A549 (cell line): Measurements from ENCODE around the gene HELLS. TPM values are rescaled to one million over a fixed set of nuclear protein-coding genes. Genes with fewer than 3 reads are reported as not detected.

Source experiments
- ATAC-seq, 2 experiments: fragments of 200-7000 bp in 1 of 2; fragments of >200 bp in 1 of 2; cut with Nextera tagmentation in 1 of 2; cut with Tn5 transposase in 1 of 2; 3 replicates each; pipeline versions ENCODE4 v1.8.0 to v1.9.1; 2018 to 2020; ENCODE audit warnings: mild to moderate bottlenecking in 1 of 2, moderate library complexity in 1 of 2
- CTCF ChIA-PET: fragments of 300-600 bp; sonication (Branson Sonifier 250); formaldehyde crosslinking; extraction: SDS; loops from one replicate; lab custom pipeline; 2021; ENCODE audit warnings: antibody characterized with exemption, inconsistent platforms; lab: Yijun Ruan, JAX
- POLR2A ChIA-PET: fragments of 350-600 bp; formaldehyde crosslinking; extraction: SDS; loops from one replicate; lab custom pipeline; 2021; ENCODE audit warnings: antibody characterized with exemption, inconsistent platforms; lab: Yijun Ruan, JAX
- DNase-seq, 2 experiments: peaks; one replicate each; pipeline versions ENCODE4 v3.0.0 to v3.0.0-alpha.2; 2011 to 2016; ENCODE audit warnings: low read depth in 1 of 2, low spot score in 1 of 2
- FAIRE-seq: peaks from 2 replicates; lab custom pipeline; 2011; peaks lifted over from hg19 to GRCh38; lab: Jason Lieb, UNC
- H3K27ac ChIP-seq, 2 experiments: fragments of >200 bp; sonication (Bioruptor Twin); formaldehyde crosslinking; 3 replicates each; pipeline ENCODE4 v1.5.1; 2016 to 2017
- H3K4me1 ChIP-seq: fragments of >200 bp; sonication (Bioruptor Twin); formaldehyde crosslinking; 3 replicates; pipeline ENCODE4 v1.6.1; 2016
- H3K4me2 ChIP-seq: fragments of >200 bp; sonication (Bioruptor Twin); formaldehyde crosslinking; 3 replicates; pipeline ENCODE4 v1.6.1; 2016
- H3K4me3 ChIP-seq: fragments of >200 bp; sonication (Bioruptor Twin); formaldehyde crosslinking; 3 replicates; pipeline ENCODE4 v1.5.1; 2016
- H3K9me3 ChIP-seq: fragments of >200 bp; sonication (Bioruptor Twin); formaldehyde crosslinking; 3 replicates; pipeline ENCODE4 v1.6.1; 2016
- BHLHE40 ChIP-seq: IDR thresholded peaks from 2 replicates; pipeline ENCODE4 v1.6.1; 2012; ENCODE audit warnings: low read depth, low read length, inconsistent platforms
- CBX2 ChIP-seq: fragments of 200-600 bp; sonication (generic); IDR thresholded peaks from 2 replicates; pipeline ENCODE4 v1.6.1; 2016; ENCODE audit warnings: low read depth, mild to moderate bottlenecking, borderline replicate concordance
- EHF ChIP-seq: fragments of 250-450 bp; sonication (Bioruptor Pico); IDR thresholded peaks from 2 replicates; pipeline ENCODE4 v1.5.0; 2020; ENCODE audit warnings: mild to moderate bottlenecking
- EHMT2 ChIP-seq: fragments of 200-600 bp; sonication (generic); IDR thresholded peaks from 2 replicates; pipeline ENCODE4 v1.6.1; 2016; ENCODE audit warnings: antibody characterized with exemption, low read depth, mild to moderate bottlenecking, moderate library complexity
- FOSB ChIP-seq: fragments of 250-450 bp; sonication (Bioruptor Pico); IDR thresholded peaks from 2 replicates; pipeline ENCODE4 v1.5.0; 2020; ENCODE audit warnings: mild to moderate bottlenecking, moderate library complexity
- FOXS1 ChIP-seq: fragments of 250-450 bp; sonication (Bioruptor Pico); IDR thresholded peaks from 2 replicates; pipeline ENCODE4 v1.5.0; 2020; ENCODE audit warnings: mild to moderate bottlenecking, moderate library complexity
- GATA3 ChIP-seq: IDR thresholded peaks from 2 replicates; pipeline ENCODE4 v1.6.1; 2012; ENCODE audit warnings: borderline replicate concordance
- JUNB ChIP-seq: fragments of >200 bp; sonication (Bioruptor Twin); formaldehyde crosslinking; IDR thresholded peaks from 2 replicates; pipeline ENCODE4 v1.6.1; 2016
- MAFK ChIP-seq: fragments of 450-650 bp; IDR thresholded peaks from 2 replicates; pipeline ENCODE4 v1.6.1; 2014; ENCODE audit not compliant: partially characterized antibody
- MAZ ChIP-seq: fragments of 150-350 bp; IDR thresholded peaks from 2 replicates; pipeline ENCODE4 v1.6.1; 2014; ENCODE audit warnings: antibody characterized with exemption, low read depth, low read length, borderline replicate concordance
- MYC ChIP-seq: IDR thresholded peaks from 2 replicates; pipeline ENCODE4 v1.6.1; 2012; ENCODE audit warnings: mild to moderate bottlenecking, inconsistent platforms, low read length, improper control_type of control experiment, borderline replicate concordance
- NR3C1 ChIP-seq: fragments of >200 bp; sonication (Bioruptor Twin); formaldehyde crosslinking; IDR thresholded peaks from 3 replicates; pipeline ENCODE4 v1.6.1; 2017
- POLR2A ChIP-seq: IDR thresholded peaks from 2 replicates; pipeline ENCODE4 v1.6.1; 2012; ENCODE audit warnings: mild to moderate bottlenecking, low read length
- POLR2AphosphoS2 ChIP-seq: conservative IDR thresholded peaks from 2 replicates; pipeline ENCODE4 v1.6.1; 2012; ENCODE audit warnings: low read length, improper control_type of control experiment, inconsistent platforms
- RARB ChIP-seq: fragments of 250-450 bp; sonication (Bioruptor Pico); IDR thresholded peaks from 2 replicates; pipeline ENCODE4 v1.8.0; 2021; ENCODE audit warnings: mild to moderate bottlenecking, moderate library complexity
- RFX5 ChIP-seq: fragments of 450-650 bp; IDR thresholded peaks from 2 replicates; pipeline ENCODE4 v1.7.1; 2014; ENCODE audit warnings: antibody characterized with exemption, mild to moderate bottlenecking, moderate library complexity
- RNF2 ChIP-seq: fragments of 200-600 bp; sonication (generic); IDR thresholded peaks from 2 replicates; pipeline ENCODE4 v1.6.1; 2016; ENCODE audit warnings: low read depth, mild to moderate bottlenecking, antibody characterized with exemption, moderate library complexity, borderline replicate concordance
- ZFP36 ChIP-seq: fragments of 450-650 bp; IDR thresholded peaks from 2 replicates; pipeline ENCODE4 v1.6.1; 2014; ENCODE audit warnings: borderline replicate concordance; ENCODE audit not compliant: partially characterized antibody
- ZSCAN20 ChIP-seq: fragments of 250-450 bp; sonication (Bioruptor Pico); IDR thresholded peaks from 2 replicates; pipeline ENCODE4 v1.8.0; 2022; ENCODE audit warnings: mild to moderate bottlenecking, moderate library complexity
- WGBS: methylation state at CpG from one replicate; pipeline ENCODE4 v1.1.6; 2017; ENCODE audit errors: missing lambda C conversion rate; 5-methylcytosine and 5-hydroxymethylcytosine counted together
- polyA plus RNA-seq, 4 experiments: library from polyadenylated mRNA; depleted of rRNA in 3 of 4; stranded (reverse); fragments of >200 nt; fragmentation: RNase III in 1 of 4; extraction: RNeasy Plus Mini Kit Qiagen cat#74134 plus additional on column Dnase treatment in 1 of 4; gene quantifications; 2 replicates in 3 of 4; 3 replicates in 1 of 4; pipeline ENCODE4 v1.2.3, GENCODE V29; 2011 to 2017
- TF ChIP-seq, protein P1 (sequence below): IDR thresholded peaks from 2 replicates; pipeline ENCODE4 v1.6.1; 2012
- TF ChIP-seq, protein P2 (sequence below): fragments of 450-650 bp; IDR thresholded peaks from 2 replicates; pipeline ENCODE4 v1.6.1; 2014; ENCODE audit warnings: antibody characterized with exemption
- TF ChIP-seq, protein P3 (sequence below): fragments of 250-450 bp; sonication (Bioruptor Pico); IDR thresholded peaks from 2 replicates; pipeline ENCODE4 v1.5.0; 2020; ENCODE audit warnings: low read depth, mild to moderate bottlenecking, moderate library complexity
- TF ChIP-seq, protein P4 (sequence below): IDR thresholded peaks from 2 replicates; pipeline ENCODE4 v1.6.1; 2012; ENCODE audit warnings: low read depth, borderline replicate concordance
- TF ChIP-seq, protein P5 (sequence below): fragments of 200-600 bp; sonication (generic); IDR thresholded peaks from 2 replicates; pipeline ENCODE4 v1.6.1; 2016; ENCODE audit warnings: antibody characterized with exemption, mild to moderate bottlenecking, moderate library complexity

Gene HELLS
- polyA plus RNA-seq, 2 of the 4 experiments (the other 2 are of a cell fraction) = 52.3 to 62.0 TPM

DNA sequence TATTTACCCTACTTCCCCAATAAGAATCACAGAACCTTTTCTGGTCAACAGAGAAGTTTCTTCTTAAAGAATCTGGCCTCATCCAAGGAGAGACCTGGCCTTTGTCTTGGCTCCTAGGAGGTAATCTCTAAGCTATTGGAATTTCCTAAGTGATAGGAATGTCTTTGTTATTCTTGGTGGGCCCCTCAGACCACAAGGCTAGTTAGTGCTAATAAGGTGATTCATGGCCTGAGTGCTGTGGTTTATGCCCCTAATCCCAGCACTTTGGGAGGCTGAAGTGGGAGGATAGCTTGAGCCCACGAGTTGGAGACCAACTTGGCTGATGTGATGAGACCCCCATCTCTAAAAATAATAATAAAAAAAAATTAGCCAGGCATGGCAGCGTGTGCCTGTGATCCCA lies 78.0 kb downstream of the HELLS start:
- WGBS = 53% methylated on average over 2 of the region's 2 CpGs
- ChIA-PET POLR2A (no interaction called here), CTCF (interaction anchor here (1.0 to 1.3 kb wide), 2 partner anchors 19 to 620 kb away, joined by 3 to 4 read pairs; no protein-coding TSS in a partner anchor)
- no peak overlapping the region for H3K27ac ChIP-seq
- H3K9me3 ChIP-seq = no peaks in the 10 kb centered on the region
- no peaks in the 10 kb centered on the region for H3K4me1 ChIP-seq
- FAIRE-seq (no peak), DNase-seq (no peak), ATAC-seq (no peak)
- TF ChIP-seq ZFP36 = no peak
- TF ChIP-seq, protein P1, sequence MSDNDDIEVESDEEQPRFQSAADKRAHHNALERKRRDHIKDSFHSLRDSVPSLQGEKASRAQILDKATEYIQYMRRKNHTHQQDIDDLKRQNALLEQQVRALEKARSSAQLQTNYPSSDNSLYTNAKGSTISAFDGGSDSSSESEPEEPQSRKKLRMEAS = no peak
- H3K4me3 ChIP-seq = no peak overlapping the region
- H3K4me2 ChIP-seq = no peak overlapping the region

DNA sequence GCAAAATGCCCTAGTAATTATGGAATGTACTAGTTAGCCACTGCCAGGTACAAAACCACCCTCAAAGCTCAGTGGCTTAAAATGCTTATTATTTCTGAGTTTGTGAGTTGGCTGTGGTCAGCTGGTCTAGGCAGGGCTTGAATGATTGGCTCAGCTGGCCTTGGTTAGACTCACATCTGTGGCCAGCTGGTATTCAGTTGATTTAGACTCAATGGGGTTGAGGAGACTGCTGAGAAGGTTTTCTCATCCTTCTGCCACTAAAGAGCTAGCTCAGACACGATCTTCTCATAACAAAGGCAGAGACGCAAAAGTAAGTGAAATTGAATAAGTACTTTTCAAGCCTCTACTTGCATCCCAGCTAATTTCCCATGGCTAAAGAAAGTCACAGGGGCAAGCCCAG lies 80.9 kb downstream of the HELLS start:
- DNase-seq = no peak
- Histone ChIP-seq H3K4me1 (peaks cover 6% of the 10 kb centered on the region; the same call in 1 of the 3 replicates), H3K9me3 (peaks cover 2% of the 10 kb centered on the region; the same call in 1 of the 3 replicates), H3K4me3 (no peak overlapping the region), H3K4me2 (no peak overlapping the region), H3K27ac (no peak overlapping the region)
- no peak for FAIRE-seq
- POLR2A ChIA-PET = no interaction called here
- 79% methylated on average over 2 of the region's 2 CpGs for WGBS
- CTCF ChIA-PET = interaction anchor here (1.3 to 1.6 kb wide), 2 partner anchors 39 to 557 kb away, joined by 3 to 5 read pairs; no protein-coding TSS in a partner anchor
- TF ChIP-seq, protein P2, sequence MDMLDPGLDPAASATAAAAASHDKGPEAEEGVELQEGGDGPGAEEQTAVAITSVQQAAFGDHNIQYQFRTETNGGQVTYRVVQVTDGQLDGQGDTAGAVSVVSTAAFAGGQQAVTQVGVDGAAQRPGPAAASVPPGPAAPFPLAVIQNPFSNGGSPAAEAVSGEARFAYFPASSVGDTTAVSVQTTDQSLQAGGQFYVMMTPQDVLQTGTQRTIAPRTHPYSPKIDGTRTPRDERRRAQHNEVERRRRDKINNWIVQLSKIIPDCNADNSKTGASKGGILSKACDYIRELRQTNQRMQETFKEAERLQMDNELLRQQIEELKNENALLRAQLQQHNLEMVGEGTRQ = no peak
- TF ChIP-seq POLR2A = no peak
- TF ChIP-seq JUNB = no peak
- TF ChIP-seq, protein P3, sequence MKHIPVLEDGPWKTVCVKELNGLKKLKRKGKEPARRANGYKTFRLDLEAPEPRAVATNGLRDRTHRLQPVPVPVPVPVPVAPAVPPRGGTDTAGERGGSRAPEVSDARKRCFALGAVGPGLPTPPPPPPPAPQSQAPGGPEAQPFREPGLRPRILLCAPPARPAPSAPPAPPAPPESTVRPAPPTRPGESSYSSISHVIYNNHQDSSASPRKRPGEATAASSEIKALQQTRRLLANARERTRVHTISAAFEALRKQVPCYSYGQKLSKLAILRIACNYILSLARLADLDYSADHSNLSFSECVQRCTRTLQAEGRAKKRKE (CRISPR knock-in tag) = no peak
- TF ChIP-seq FOSB (CRISPR knock-in tag) = no peak
- TF ChIP-seq EHF (CRISPR knock-in tag) = no peak
- TF ChIP-seq NR3C1 = no peak
- TF ChIP-seq RNF2 = no peak
- TF ChIP-seq CBX2 = no peak
- TF ChIP-seq, protein P4, sequence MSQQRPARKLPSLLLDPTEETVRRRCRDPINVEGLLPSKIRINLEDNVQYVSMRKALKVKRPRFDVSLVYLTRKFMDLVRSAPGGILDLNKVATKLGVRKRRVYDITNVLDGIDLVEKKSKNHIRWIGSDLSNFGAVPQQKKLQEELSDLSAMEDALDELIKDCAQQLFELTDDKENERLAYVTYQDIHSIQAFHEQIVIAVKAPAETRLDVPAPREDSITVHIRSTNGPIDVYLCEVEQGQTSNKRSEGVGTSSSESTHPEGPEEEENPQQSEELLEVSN = no peak
- TF ChIP-seq GATA3 = no peak
- no peak for TF ChIP-seq MAFK
- TF ChIP-seq MYC = no peak
- TF ChIP-seq RARB (CRISPR knock-in tag) = no peak
- TF ChIP-seq FOXS1 (CRISPR knock-in tag) = no peak
- no peak for TF ChIP-seq ZFP36
- no peak for TF ChIP-seq BHLHE40
- TF ChIP-seq RFX5 = no peak
- no peak for TF ChIP-seq EHMT2
- no peak for ATAC-seq

DNA sequence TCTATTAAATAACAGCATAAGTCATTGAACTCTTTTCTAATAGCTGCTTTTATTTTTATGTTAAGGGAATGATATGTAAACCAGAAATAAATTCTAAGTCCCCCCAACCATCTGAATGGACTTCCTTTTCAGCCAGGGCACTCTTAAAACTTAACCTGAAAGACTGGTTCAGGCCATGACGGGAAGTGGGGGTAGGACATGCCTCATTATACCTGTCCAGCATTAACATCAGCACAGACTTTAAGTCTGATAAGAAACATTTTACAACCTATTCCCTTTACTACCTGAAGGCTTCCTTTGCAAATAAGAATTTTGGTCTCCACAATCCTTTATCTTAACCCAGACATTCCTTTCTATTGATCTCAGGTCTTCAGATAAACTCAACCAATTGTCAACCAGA lies 81.9 kb downstream of the HELLS start:
- no peak for ATAC-seq
- H3K4me3 ChIP-seq = no peak overlapping the region
- TF ChIP-seq FOXS1 (CRISPR knock-in tag) (no peak), EHMT2 (no peak), ZSCAN20 (CRISPR knock-in tag) (no peak), MAZ (no peak), POLR2AphosphoS2 (no peak), JUNB (no peak)
- TF ChIP-seq, protein P5, sequence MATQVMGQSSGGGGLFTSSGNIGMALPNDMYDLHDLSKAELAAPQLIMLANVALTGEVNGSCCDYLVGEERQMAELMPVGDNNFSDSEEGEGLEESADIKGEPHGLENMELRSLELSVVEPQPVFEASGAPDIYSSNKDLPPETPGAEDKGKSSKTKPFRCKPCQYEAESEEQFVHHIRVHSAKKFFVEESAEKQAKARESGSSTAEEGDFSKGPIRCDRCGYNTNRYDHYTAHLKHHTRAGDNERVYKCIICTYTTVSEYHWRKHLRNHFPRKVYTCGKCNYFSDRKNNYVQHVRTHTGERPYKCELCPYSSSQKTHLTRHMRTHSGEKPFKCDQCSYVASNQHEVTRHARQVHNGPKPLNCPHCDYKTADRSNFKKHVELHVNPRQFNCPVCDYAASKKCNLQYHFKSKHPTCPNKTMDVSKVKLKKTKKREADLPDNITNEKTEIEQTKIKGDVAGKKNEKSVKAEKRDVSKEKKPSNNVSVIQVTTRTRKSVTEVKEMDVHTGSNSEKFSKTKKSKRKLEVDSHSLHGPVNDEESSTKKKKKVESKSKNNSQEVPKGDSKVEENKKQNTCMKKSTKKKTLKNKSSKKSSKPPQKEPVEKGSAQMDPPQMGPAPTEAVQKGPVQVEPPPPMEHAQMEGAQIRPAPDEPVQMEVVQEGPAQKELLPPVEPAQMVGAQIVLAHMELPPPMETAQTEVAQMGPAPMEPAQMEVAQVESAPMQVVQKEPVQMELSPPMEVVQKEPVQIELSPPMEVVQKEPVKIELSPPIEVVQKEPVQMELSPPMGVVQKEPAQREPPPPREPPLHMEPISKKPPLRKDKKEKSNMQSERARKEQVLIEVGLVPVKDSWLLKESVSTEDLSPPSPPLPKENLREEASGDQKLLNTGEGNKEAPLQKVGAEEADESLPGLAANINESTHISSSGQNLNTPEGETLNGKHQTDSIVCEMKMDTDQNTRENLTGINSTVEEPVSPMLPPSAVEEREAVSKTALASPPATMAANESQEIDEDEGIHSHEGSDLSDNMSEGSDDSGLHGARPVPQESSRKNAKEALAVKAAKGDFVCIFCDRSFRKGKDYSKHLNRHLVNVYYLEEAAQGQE = no peak
- TF ChIP-seq, all 56 proteins: peak for 0
- FAIRE-seq (no peak), DNase-seq (no peak)
- H3K4me1 ChIP-seq = peaks cover 6% of the 10 kb centered on the region; the same call in 1 of the 3 replicates
- H3K4me2 ChIP-seq = no peak overlapping the region
- WGBS = 68% methylated on average over 1 of the region's 1 CpG
- ChIA-PET CTCF (interaction anchor here (0.6 to 3.2 kb wide), 4 partner anchors 136 to 1602 kb away, joined by 3 to 12 read pairs (median 4); no protein-coding TSS in a partner anchor), POLR2A (no interaction called here)
- H3K9me3 ChIP-seq = peaks cover 6% of the 10 kb centered on the region; the same call in 2 of the 3 replicates
- no peak overlapping the region for H3K27ac ChIP-seq
